SK-N-SH (cell line): ENCODE measurements around the gene BRI3. TPM values are rescaled to one million over a fixed set of nuclear protein-coding genes. Genes with fewer than 3 reads are reported as not detected.

Source experiments
- CTCF ChIA-PET: fragments of 300-600, 350-600 bp; formaldehyde crosslinking; extraction: SDS; loops from one replicate; lab custom pipeline; 2021; lab: Yijun Ruan, JAX
- POLR2A ChIA-PET: fragments of 350-600 bp; sonication (Branson Sonifier 250); formaldehyde crosslinking; extraction: SDS; loops from one replicate; lab custom pipeline; 2020; ENCODE audit warnings: antibody characterized with exemption, inconsistent platforms; lab: Yijun Ruan, JAX
- DNase-seq: peaks from one replicate; pipeline ENCODE4 v3.0.0; 2012
- H2AFZ ChIP-seq: fragments of 200-600 bp; sonication (generic); 2 replicates; pipeline ENCODE4 v1.8.1; 2016; ENCODE audit warnings: antibody characterized with exemption, mild to moderate bottlenecking, low read depth
- H3F3A ChIP-seq: fragments of 200-600 bp; sonication (generic); replicated peaks from 2 replicates; pipeline ENCODE3; 2016; ENCODE audit warnings: antibody characterized with exemption, mild to moderate bottlenecking; ENCODE audit not compliant: insufficient read depth
- H3K27ac ChIP-seq, 2 experiments: fragments of 200-500 bp in 1 of 2; fragments of 200-600 bp in 1 of 2; sonication (Bioruptor generic) in 1 of 2; sonication (generic), shearing (Covaris generic) in 1 of 2; 2 replicates each; pipeline versions ENCODE4 v1.5.1 to v1.6.1; 2014 to 2016; ENCODE audit warnings: low read depth in 2 of 2, inconsistent platforms in 1 of 2, low read length in 1 of 2, mild to moderate bottlenecking in 1 of 2, mixed read lengths in 1 of 2
- H3K27me3 ChIP-seq: fragments of 200-600 bp; sonication (generic), shearing (Covaris generic); 2 replicates; pipeline ENCODE4 v1.6.1; 2016; ENCODE audit warnings: mixed run types; ENCODE audit not compliant: insufficient read depth
- H3K36me3 ChIP-seq, 2 experiments: fragments of 200-500 bp in 1 of 2; fragments of 200-600 bp in 1 of 2; sonication (Bioruptor generic) in 1 of 2; sonication (generic) in 1 of 2; replicated peaks in 1 of 2; 2 replicates each; pipeline versions ENCODE3 to v1.5.1; 2014 to 2016; ENCODE audit warnings: low read length in 1 of 2, mild to moderate bottlenecking in 1 of 2; ENCODE audit not compliant: insufficient read depth in 2 of 2, control insufficient read depth in 1 of 2
- H3K4me1 ChIP-seq, 2 experiments: fragments of 200-500 bp in 1 of 2; fragments of 200-600 bp in 1 of 2; sonication (Bioruptor generic) in 1 of 2; sonication (generic), shearing (Covaris generic) in 1 of 2; 2 replicates each; pipeline versions ENCODE4 v1.5.1 to v1.6.1; 2014 to 2016; ENCODE audit warnings: low read depth in 1 of 2, low read length in 1 of 2, mixed run types in 1 of 2; ENCODE audit not compliant: insufficient read depth in 2 of 2, control insufficient read depth in 1 of 2
- H3K4me2 ChIP-seq: fragments of 200-600 bp; sonication (generic), shearing (Covaris generic); 2 replicates; pipeline ENCODE4 v1.6.1; 2017; ENCODE audit warnings: mixed run types
- H3K4me3 ChIP-seq, 2 experiments: fragments of 200-500 bp in 1 of 2; fragments of 200-600 bp in 1 of 2; sonication (Bioruptor generic) in 1 of 2; sonication (generic), shearing (Covaris generic) in 1 of 2; 2 replicates each; pipeline versions ENCODE4 v1.5.1 to v1.8.1; 2014 to 2016; ENCODE audit warnings: low read depth in 2 of 2, inconsistent platforms in 1 of 2, low read length in 1 of 2, mild to moderate bottlenecking in 1 of 2, mixed read lengths in 1 of 2, moderate library complexity in 1 of 2
- H3K79me2 ChIP-seq: fragments of 200-600 bp; sonication (generic); 2 replicates; pipeline ENCODE4 v1.8.1; 2017; ENCODE audit warnings: mild to moderate bottlenecking; ENCODE audit not compliant: insufficient read depth
- H3K9ac ChIP-seq: fragments of 200-600 bp; sonication (generic); 2 replicates; pipeline ENCODE4 v1.6.1; 2017; ENCODE audit warnings: mixed run types
- H3K9me2 ChIP-seq: fragments of 200-600 bp; sonication (generic); 2 replicates; pipeline ENCODE4 v1.6.1; 2017; ENCODE audit warnings: mixed run types
- H3K9me3 ChIP-seq: fragments of 200-600 bp; sonication (generic); 2 replicates; pipeline ENCODE4 v1.6.1; 2017; ENCODE audit warnings: mixed run types, mild to moderate bottlenecking, moderate library complexity
- H4K20me1 ChIP-seq: fragments of 200-600 bp; sonication (generic); 2 replicates; pipeline ENCODE4 v1.6.1; 2017; ENCODE audit warnings: mild to moderate bottlenecking, mixed run types; ENCODE audit not compliant: insufficient read depth
- CHD2 ChIP-seq: fragments of 150-350 bp; IDR thresholded peaks from 2 replicates; pipeline ENCODE4 v1.6.1; 2018; ENCODE audit warnings: low read length; ENCODE audit not compliant: partially characterized antibody
- EP300 ChIP-seq, 2 experiments: IDR thresholded peaks; 2 replicates each; pipeline versions ENCODE4 v1.4.0 to v1.6.1; 2012; ENCODE audit warnings: borderline replicate concordance in 1 of 2, low read depth in 1 of 2, low read length in 1 of 2
- FOXJ3 ChIP-seq: sonication (generic); formaldehyde crosslinking; IDR thresholded peaks from 2 replicates; pipeline ENCODE4 v1.5.1; 2020; ENCODE audit warnings: mild to moderate bottlenecking, missing genetic modification reagents
- GABPA ChIP-seq: IDR thresholded peaks from 2 replicates; pipeline ENCODE4 v1.4.0; 2012; ENCODE audit warnings: low read depth, mild to moderate bottlenecking
- GATA2 ChIP-seq: sonication (generic); formaldehyde crosslinking; IDR thresholded peaks from 2 replicates; pipeline ENCODE4 v1.5.0; 2020; ENCODE audit warnings: mild to moderate bottlenecking, missing genetic modification reagents
- POLR2AphosphoS5 ChIP-seq: IDR thresholded peaks from 2 replicates; pipeline ENCODE4 v1.6.1; 2012; ENCODE audit warnings: low read depth, low read length
- RAD21 ChIP-seq: IDR thresholded peaks from 2 replicates; pipeline ENCODE4 v1.6.1; 2012; ENCODE audit warnings: mild to moderate bottlenecking, low read length
- TEAD4 ChIP-seq: IDR thresholded peaks from 2 replicates; pipeline ENCODE4 v1.4.0; 2012; ENCODE audit warnings: mild to moderate bottlenecking, borderline replicate concordance; ENCODE audit not compliant: insufficient read depth
- USF1 ChIP-seq: IDR thresholded peaks from 2 replicates; pipeline ENCODE4 v1.4.0; 2012; ENCODE audit warnings: low read depth, borderline replicate concordance
- YY1 ChIP-seq: IDR thresholded peaks from 2 replicates; pipeline ENCODE4 v1.4.0; 2012; ENCODE audit warnings: low read depth, mild to moderate bottlenecking
- WGBS: methylation state at CpG from one replicate; pipeline ENCODE4 v1.1.6; 2017; ENCODE audit warnings: low lambda C conversion rate; 5-methylcytosine and 5-hydroxymethylcytosine counted together
- polyA plus RNA-seq, 3 experiments: library from polyadenylated mRNA; depleted of rRNA; stranded (reverse); fragments of >200 nt; gene quantifications; 2 replicates each; pipeline ENCODE4 v1.2.3, GENCODE V29; 2012
- TF ChIP-seq, protein P1 (sequence below): fragments of 150-350 bp; IDR thresholded peaks from 2 replicates; pipeline ENCODE4 v1.6.1; 2017; ENCODE audit warnings: antibody characterized with exemption, low read length, low read depth, borderline replicate concordance
- TF ChIP-seq, protein P2 (sequence below): fragments of 200-600 bp; sonication (generic); IDR thresholded peaks from 2 replicates; pipeline ENCODE4 v1.6.1; 2017; ENCODE audit warnings: antibody characterized with exemption, mild to moderate bottlenecking, moderate library complexity

Gene BRI3
- polyA plus RNA-seq, 1 of the 3 experiments (the other 2 are of a cell fraction) = 128 TPM

GRCh38 chr7:98305951-98306535, 24.6 kb downstream of the BRI3 start:
- H2AFZ ChIP-seq = no peak overlapping the region
- WGBS = 83% methylated on average over 22 of the region's 22 CpGs
- ChIA-PET POLR2A (no interaction called here), CTCF (interaction anchor here (0.7 to 3.5 kb wide), 8 partner anchors 12 to 115 kb away, joined by 3 to 15 read pairs (median 4); partner anchors contain the start of gene BAIAP2L1)
- no peaks in the 10 kb centered on the region for H3F3A ChIP-seq
- no peaks in the 10 kb centered on the region for H3K9me2 ChIP-seq
- H3K27ac ChIP-seq = no peak overlapping the region
- peaks cover 0 to 10% of the 10 kb centered on the region in 2 experiments for H3K36me3 ChIP-seq
- no peaks in the 10 kb centered on the region for H3K27me3 ChIP-seq
- H3K4me3 ChIP-seq = no peak overlapping the region
- H3K9me3 ChIP-seq = no peaks in the 10 kb centered on the region
- no peak overlapping the region for H3K4me2 ChIP-seq
- H3K9ac ChIP-seq = no peak overlapping the region
- DNase-seq = peak; percentile 67
- peaks cover 0 to 7% of the 10 kb centered on the region in 2 experiments; a peak in 1 of 4 replicates for H3K4me1 ChIP-seq
- no peak for TF ChIP-seq FOXJ3 (CRISPR knock-in tag)
- peak in 1 of 2 experiments; percentile 30; a peak in 1 of 4 replicates for TF ChIP-seq EP300 (IDR thresholded peaks at IDR 0.05; ENCODE audit: borderline replicate concordance in 1 of 2, low read depth in 1 of 2, low read length in 1 of 2)
- TF ChIP-seq TEAD4 = no peak
- TF ChIP-seq GATA2 (CRISPR knock-in tag) = peak; percentile 89
- no peak for TF ChIP-seq POLR2AphosphoS5
- TF ChIP-seq CHD2 = no peak
- no peaks in the 10 kb centered on the region for H3K79me2 ChIP-seq
- H4K20me1 ChIP-seq = no peaks in the 10 kb centered on the region

- Histone ChIP-seq H2AFZ (no peak overlapping the region), H3K9ac (no peak overlapping the region), H3F3A (no peaks in the 10 kb centered on the region), H3K4me2 (no peak overlapping the region), H3K36me3 (peaks cover 0 to 10% of the 10 kb centered on the region in 2 experiments), H3K9me3 (no peaks in the 10 kb centered on the region), H3K27me3 (no peaks in the 10 kb centered on the region), H3K27ac (no peak overlapping the region), H3K9me2 (no peaks in the 10 kb centered on the region), H3K4me1 (peaks cover 0 to 7% of the 10 kb centered on the region in 2 experiments; a peak in 1 of 4 replicates), H3K79me2 (no peaks in the 10 kb centered on the region), H3K4me3 (no peak overlapping the region), H4K20me1 (no peaks in the 10 kb centered on the region)
- no peak for TF ChIP-seq USF1
- TF ChIP-seq YY1 = no peak
- TF ChIP-seq GABPA = no peak
- TF ChIP-seq TEAD4 = no peak
- TF ChIP-seq, protein P1, sequence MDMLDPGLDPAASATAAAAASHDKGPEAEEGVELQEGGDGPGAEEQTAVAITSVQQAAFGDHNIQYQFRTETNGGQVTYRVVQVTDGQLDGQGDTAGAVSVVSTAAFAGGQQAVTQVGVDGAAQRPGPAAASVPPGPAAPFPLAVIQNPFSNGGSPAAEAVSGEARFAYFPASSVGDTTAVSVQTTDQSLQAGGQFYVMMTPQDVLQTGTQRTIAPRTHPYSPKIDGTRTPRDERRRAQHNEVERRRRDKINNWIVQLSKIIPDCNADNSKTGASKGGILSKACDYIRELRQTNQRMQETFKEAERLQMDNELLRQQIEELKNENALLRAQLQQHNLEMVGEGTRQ = no peak
- TF ChIP-seq RAD21 = no peak
- TF ChIP-seq, protein P2, sequence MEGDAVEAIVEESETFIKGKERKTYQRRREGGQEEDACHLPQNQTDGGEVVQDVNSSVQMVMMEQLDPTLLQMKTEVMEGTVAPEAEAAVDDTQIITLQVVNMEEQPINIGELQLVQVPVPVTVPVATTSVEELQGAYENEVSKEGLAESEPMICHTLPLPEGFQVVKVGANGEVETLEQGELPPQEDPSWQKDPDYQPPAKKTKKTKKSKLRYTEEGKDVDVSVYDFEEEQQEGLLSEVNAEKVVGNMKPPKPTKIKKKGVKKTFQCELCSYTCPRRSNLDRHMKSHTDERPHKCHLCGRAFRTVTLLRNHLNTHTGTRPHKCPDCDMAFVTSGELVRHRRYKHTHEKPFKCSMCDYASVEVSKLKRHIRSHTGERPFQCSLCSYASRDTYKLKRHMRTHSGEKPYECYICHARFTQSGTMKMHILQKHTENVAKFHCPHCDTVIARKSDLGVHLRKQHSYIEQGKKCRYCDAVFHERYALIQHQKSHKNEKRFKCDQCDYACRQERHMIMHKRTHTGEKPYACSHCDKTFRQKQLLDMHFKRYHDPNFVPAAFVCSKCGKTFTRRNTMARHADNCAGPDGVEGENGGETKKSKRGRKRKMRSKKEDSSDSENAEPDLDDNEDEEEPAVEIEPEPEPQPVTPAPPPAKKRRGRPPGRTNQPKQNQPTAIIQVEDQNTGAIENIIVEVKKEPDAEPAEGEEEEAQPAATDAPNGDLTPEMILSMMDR = no peak
- POLR2A ChIA-PET = no interaction called here
- DNase-seq = no peak
- 93% methylated on average over 14 of the region's 14 CpGs for WGBS
- CTCF ChIA-PET = interaction anchor here (0.6 to 1.5 kb wide), 2 partner anchors 14 to 273 kb away, joined by 3 to 4 read pairs; no protein-coding TSS in a partner anchor
Observed at GRCh38 chr7:98307971-98308466, 26.5 kb downstream of the BRI3 start.
